Tibial nerve (tissue), 4 donors: ENCODE measurements around the gene TMEM178B.

Experiments used
- EP300 ChIP-seq, 2 donors: sonication (generic); formaldehyde crosslinking; IDR thresholded peaks; one replicate each; pipeline ENCODE4 v1.6.1; 2017; ENCODE audit warnings: antibody characterized with exemption in 2 of 2, mild to moderate bottlenecking in 1 of 2
- POLR2A ChIP-seq, 2 donors: fragments of 450-650 bp; IDR thresholded peaks; one replicate each; pipeline ENCODE4 v1.6.1; 2017; ENCODE audit warnings: antibody characterized with exemption in 2 of 2, mild to moderate bottlenecking in 2 of 2, moderate library complexity in 2 of 2
- TF ChIP-seq, protein P1 (sequence below), 5 experiments: fragments of 200-600 bp in 3 of 5; fragments of 450-650 bp in 2 of 5; sonication (generic) in 3 of 5; IDR thresholded peaks; one replicate each; pipeline ENCODE4 v1.5.1; 2016 to 2019; ENCODE audit warnings: antibody characterized with exemption in 5 of 5, mild to moderate bottlenecking in 3 of 5, moderate library complexity in 2 of 5

DNA sequence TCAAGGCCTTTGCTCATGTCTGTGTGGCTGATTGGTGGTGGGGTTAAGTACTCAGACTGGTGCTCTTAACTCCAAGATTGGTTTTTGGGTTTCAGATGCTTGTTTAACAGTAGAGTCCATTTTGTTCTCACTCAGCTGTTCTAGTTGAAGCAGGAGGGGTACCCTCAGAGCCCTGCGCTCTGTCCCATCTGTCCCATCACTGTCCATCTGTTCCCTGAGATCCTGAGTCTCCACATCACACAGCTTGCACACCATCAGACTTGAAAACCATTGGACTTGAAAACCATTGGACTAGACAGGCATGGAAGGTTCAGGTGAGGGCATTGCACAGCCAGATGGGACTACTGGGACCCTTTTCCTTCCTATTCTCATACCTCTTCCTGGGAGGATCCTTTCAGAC lies 39.3 kb downstream of the TMEM178B start:
- TF ChIP-seq POLR2A (IDR thresholded peaks at IDR 0.05) (no peak), EP300 (IDR thresholded peaks at IDR 0.05) (no peak)
- TF ChIP-seq, protein P1, sequence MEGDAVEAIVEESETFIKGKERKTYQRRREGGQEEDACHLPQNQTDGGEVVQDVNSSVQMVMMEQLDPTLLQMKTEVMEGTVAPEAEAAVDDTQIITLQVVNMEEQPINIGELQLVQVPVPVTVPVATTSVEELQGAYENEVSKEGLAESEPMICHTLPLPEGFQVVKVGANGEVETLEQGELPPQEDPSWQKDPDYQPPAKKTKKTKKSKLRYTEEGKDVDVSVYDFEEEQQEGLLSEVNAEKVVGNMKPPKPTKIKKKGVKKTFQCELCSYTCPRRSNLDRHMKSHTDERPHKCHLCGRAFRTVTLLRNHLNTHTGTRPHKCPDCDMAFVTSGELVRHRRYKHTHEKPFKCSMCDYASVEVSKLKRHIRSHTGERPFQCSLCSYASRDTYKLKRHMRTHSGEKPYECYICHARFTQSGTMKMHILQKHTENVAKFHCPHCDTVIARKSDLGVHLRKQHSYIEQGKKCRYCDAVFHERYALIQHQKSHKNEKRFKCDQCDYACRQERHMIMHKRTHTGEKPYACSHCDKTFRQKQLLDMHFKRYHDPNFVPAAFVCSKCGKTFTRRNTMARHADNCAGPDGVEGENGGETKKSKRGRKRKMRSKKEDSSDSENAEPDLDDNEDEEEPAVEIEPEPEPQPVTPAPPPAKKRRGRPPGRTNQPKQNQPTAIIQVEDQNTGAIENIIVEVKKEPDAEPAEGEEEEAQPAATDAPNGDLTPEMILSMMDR (IDR thresholded peaks at IDR 0.05) = no peak
